Measurements from ENCODE around the gene STX11.

STX11 gene

DNA sequence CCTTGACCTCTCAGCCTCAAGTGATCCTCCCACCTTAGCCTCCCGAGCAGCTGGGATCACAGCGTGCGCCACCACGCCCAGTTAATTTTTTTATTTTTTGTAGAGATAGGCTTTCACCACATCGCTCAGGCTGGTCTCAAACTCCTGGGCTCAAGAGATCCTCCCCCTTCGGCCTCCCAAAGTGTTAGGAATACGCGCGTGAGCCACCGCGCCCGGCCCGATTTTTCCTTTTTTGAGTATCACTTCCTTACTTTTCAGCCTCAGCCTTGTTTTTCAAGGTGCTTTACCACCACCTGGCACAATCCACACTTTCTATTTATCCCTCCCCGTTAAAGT is 791 bp upstream of the STX11 start:
- no peaks in the 10 kb centered on the region for H4K20me1 ChIP-seq (ENCODE audit: insufficient read depth, low read length)
- H3K9me3 ChIP-seq (ENCODE audit: insufficient read depth, low read length), result no peaks in the 10 kb centered on the region
- H3K4me3 ChIP-seq (ENCODE audit: low read length), result peak overlapping the region; percentile 98
- no peaks in the 10 kb centered on the region for H3K79me2 ChIP-seq (ENCODE audit: low read length)
- peak overlapping the region; percentile 77 for H2AFZ ChIP-seq (ENCODE audit: low read depth, low read length)
- peak overlapping the region; percentile 65 for H3K9ac ChIP-seq (ENCODE audit: low read length)
- H3K4me2 ChIP-seq (ENCODE audit: low read length), result peak overlapping the region; percentile 94
- H3K36me3 ChIP-seq (replicated peaks; ENCODE audit: low read depth, low read length), result no peaks in the 10 kb centered on the region
- TF ChIP-seq, protein P1, sequence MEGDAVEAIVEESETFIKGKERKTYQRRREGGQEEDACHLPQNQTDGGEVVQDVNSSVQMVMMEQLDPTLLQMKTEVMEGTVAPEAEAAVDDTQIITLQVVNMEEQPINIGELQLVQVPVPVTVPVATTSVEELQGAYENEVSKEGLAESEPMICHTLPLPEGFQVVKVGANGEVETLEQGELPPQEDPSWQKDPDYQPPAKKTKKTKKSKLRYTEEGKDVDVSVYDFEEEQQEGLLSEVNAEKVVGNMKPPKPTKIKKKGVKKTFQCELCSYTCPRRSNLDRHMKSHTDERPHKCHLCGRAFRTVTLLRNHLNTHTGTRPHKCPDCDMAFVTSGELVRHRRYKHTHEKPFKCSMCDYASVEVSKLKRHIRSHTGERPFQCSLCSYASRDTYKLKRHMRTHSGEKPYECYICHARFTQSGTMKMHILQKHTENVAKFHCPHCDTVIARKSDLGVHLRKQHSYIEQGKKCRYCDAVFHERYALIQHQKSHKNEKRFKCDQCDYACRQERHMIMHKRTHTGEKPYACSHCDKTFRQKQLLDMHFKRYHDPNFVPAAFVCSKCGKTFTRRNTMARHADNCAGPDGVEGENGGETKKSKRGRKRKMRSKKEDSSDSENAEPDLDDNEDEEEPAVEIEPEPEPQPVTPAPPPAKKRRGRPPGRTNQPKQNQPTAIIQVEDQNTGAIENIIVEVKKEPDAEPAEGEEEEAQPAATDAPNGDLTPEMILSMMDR (IDR thresholded peaks at IDR 0.05; ENCODE audit: low read depth, low read length), result no peak
- TF ChIP-seq EZH2phosphoT487 (IDR thresholded peaks at IDR 0.05; ENCODE audit: low read depth), result no peak
- H3K27ac ChIP-seq (ENCODE audit: low read length), result no peak overlapping the region
- H3K4me1 ChIP-seq (ENCODE audit: low read length), result peaks cover 12% of the 10 kb centered on the region
- 0 out of 2 replicates have a peak, but pooled peaks cover 9% of the 10 kb centered on the region for H3K27me3 ChIP-seq (ENCODE audit: low read depth, low read length)

DNA sequence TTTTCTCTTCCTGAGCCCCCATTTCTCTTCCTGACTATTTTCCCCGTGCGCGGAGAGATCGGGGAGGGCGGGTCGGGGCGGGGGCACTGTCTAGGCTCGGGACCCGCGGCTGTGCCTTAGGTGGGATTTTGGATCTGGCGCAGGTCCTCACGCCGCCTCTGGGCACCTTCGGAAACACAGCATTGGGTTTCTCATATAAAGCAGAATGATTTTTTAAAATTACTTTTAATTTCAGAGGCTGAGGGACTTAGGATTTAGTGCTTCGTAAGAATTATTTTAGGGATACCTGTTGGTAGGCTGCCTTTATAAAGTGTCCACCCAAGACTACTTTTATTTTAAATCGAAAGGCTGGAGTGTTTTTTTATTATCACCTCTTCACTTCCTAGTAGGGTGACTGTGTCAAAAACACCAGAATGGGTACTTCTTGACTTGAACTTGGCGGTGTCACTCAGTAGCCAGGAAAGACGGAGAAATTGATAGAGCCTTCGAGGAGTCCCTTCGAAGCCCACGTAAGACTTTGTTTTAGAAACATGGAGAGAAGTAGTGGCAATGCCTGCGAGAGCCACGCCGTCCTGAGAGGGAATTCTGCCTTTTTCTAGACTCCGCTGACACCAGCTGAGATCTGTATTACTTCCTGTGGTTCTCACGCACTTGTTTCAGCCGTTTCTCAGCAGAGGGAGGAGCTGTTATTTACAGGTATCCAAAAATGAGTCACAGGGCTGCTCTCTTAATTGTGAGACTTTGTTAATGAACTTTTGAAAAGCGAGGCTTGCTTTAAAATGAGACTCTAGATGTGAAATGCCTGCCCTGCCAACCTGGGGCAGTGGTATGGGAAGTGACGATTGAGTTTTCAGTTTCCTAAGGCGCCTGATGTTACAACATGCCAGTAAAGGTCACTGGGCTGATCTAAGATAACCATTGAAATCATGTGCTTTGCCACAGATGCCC is 667 bp downstream of the STX11 start:
- Histone ChIP-seq H3K36me3 (replicated peaks; ENCODE audit: low read depth, low read length) (no peaks in the 10 kb centered on the region), H3K4me2 (ENCODE audit: low read length) (peak overlapping the region; percentile 94), H2AFZ (ENCODE audit: low read depth, low read length) (peak overlapping the region; percentile 77), H3K27ac (ENCODE audit: low read length) (0 out of 2 replicates have a peak overlapping the region, but pooled peaks have one; percentile 13), H3K79me2 (ENCODE audit: low read length) (no peaks in the 10 kb centered on the region), H3K27me3 (ENCODE audit: low read depth, low read length) (0 out of 2 replicates have a peak, but pooled peaks cover 9% of the 10 kb centered on the region), H4K20me1 (ENCODE audit: insufficient read depth, low read length) (no peaks in the 10 kb centered on the region), H3K9me3 (ENCODE audit: insufficient read depth, low read length) (no peaks in the 10 kb centered on the region), H3K4me1 (ENCODE audit: low read length) (peaks cover 20% of the 10 kb centered on the region), H3K9ac (ENCODE audit: low read length) (peak overlapping the region; percentile 65), H3K4me3 (ENCODE audit: low read length) (peak overlapping the region; percentile 98)
- TF ChIP-seq, protein P1 (IDR thresholded peaks at IDR 0.05; ENCODE audit: low read depth, low read length), result no peak; the same call in 1 of the 2 replicates
- no peak for TF ChIP-seq EZH2phosphoT487 (IDR thresholded peaks at IDR 0.05; ENCODE audit: low read depth)

DNA sequence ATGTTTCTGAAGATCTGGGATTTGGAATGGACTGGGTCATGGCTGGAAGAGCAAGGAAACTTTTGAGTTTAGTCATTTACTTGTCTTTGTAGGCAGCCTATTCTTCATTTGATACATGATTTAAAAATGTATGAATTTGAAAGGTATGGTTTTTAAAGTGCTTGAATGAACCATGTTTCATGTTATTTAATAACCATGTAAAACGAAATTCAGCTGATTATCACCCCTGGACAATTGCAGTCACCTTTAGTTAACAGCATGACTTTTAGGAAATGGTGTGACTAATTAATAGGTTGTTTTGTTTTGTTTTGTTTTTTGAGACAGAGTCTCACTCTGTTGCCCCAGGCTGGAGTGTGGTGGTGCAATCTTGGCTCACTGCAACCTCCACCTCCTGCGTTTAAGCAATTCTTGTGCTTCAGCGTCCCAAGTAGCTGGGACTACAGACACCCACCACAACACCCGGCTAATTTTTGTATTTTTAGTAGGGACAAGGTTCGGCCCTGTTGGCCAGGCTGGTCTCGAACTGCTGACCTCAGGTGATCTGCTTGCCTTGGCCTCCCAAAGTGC is 2.1 kb downstream of the STX11 start:
- no peak overlapping the region for H3K4me2 ChIP-seq (ENCODE audit: low read length)
- 0 out of 2 replicates have a peak, but pooled peaks cover 9% of the 10 kb centered on the region for H3K27me3 ChIP-seq (ENCODE audit: low read depth, low read length)
- H4K20me1 ChIP-seq (ENCODE audit: insufficient read depth, low read length), result no peaks in the 10 kb centered on the region
- H3K79me2 ChIP-seq (ENCODE audit: low read length), result no peaks in the 10 kb centered on the region
- peaks cover 29% of the 10 kb centered on the region for H3K4me1 ChIP-seq (ENCODE audit: low read length)
- no peak overlapping the region for H2AFZ ChIP-seq (ENCODE audit: low read depth, low read length)
- no peak overlapping the region for H3K4me3 ChIP-seq (ENCODE audit: low read length)
- TF ChIP-seq, protein P1 (IDR thresholded peaks at IDR 0.05; ENCODE audit: low read depth, low read length), result no peak
- TF ChIP-seq EZH2phosphoT487 (IDR thresholded peaks at IDR 0.05; ENCODE audit: low read depth), result no peak
- no peak overlapping the region for H3K27ac ChIP-seq (ENCODE audit: low read length)
- H3K9ac ChIP-seq (ENCODE audit: low read length), result no peak overlapping the region
- H3K36me3 ChIP-seq (replicated peaks; ENCODE audit: low read depth, low read length), result no peaks in the 10 kb centered on the region
- no peaks in the 10 kb centered on the region for H3K9me3 ChIP-seq (ENCODE audit: insufficient read depth, low read length)

DNA sequence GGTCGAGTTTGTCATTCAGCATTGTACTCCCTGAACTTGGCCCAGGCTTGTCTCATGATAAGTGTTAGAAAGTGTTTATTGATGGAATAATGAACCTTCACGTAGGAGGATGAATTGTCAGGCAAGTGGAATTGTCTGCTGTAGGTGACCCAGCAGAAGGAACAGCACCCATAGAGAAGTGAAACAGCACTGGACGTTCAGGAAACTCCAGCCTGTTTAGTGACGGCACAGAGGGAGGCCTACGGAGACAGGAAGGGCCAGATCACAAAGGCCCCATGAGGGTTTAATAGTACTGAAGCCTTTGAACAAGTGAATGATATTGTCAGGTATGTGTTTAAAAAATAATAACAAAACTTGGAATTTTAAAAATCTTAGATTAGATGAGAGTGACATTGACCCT is 2.9 kb downstream of the STX11 start:
- H3K27ac ChIP-seq (ENCODE audit: low read length), result no peak overlapping the region

More for the DNA sequence above, 2.9 kb downstream of the STX11 start:
- Histone ChIP-seq H3K79me2 (ENCODE audit: low read length) (no peaks in the 10 kb centered on the region), H3K9me3 (ENCODE audit: insufficient read depth, low read length) (no peaks in the 10 kb centered on the region), H3K27me3 (ENCODE audit: low read depth, low read length) (0 out of 2 replicates have a peak, but pooled peaks cover 9% of the 10 kb centered on the region), H3K4me1 (ENCODE audit: low read length) (peaks cover 29% of the 10 kb centered on the region), H4K20me1 (ENCODE audit: insufficient read depth, low read length) (no peaks in the 10 kb centered on the region), H3K9ac (ENCODE audit: low read length) (no peak overlapping the region), H3K36me3 (replicated peaks; ENCODE audit: low read depth, low read length) (no peaks in the 10 kb centered on the region), H3K4me2 (ENCODE audit: low read length) (no peak overlapping the region), H2AFZ (ENCODE audit: low read depth, low read length) (no peak overlapping the region), H3K4me3 (ENCODE audit: low read length) (no peak overlapping the region)
- TF ChIP-seq EZH2phosphoT487 (IDR thresholded peaks at IDR 0.05; ENCODE audit: low read depth), result no peak
- TF ChIP-seq, protein P1 (IDR thresholded peaks at IDR 0.05; ENCODE audit: low read depth, low read length), result no peak

Data from OCI-LY3 (cell line).